22Rv1 (cell line): ENCODE results near the gene MTA1.

ENCODE experiments used
- ZFX ChIP-seq: fragments of 450-650 bp; IDR thresholded peaks from 2 replicates; pipeline ENCODE4 v1.6.1; 2017; ENCODE audit warnings: antibody characterized with exemption, borderline replicate concordance
- TF ChIP-seq, protein P1 (sequence below): fragments of 450-650 bp; IDR thresholded peaks from 2 replicates; pipeline ENCODE4 v1.5.1; 2017; ENCODE audit warnings: mild to moderate bottlenecking

- TF ChIP-seq, protein P1, sequence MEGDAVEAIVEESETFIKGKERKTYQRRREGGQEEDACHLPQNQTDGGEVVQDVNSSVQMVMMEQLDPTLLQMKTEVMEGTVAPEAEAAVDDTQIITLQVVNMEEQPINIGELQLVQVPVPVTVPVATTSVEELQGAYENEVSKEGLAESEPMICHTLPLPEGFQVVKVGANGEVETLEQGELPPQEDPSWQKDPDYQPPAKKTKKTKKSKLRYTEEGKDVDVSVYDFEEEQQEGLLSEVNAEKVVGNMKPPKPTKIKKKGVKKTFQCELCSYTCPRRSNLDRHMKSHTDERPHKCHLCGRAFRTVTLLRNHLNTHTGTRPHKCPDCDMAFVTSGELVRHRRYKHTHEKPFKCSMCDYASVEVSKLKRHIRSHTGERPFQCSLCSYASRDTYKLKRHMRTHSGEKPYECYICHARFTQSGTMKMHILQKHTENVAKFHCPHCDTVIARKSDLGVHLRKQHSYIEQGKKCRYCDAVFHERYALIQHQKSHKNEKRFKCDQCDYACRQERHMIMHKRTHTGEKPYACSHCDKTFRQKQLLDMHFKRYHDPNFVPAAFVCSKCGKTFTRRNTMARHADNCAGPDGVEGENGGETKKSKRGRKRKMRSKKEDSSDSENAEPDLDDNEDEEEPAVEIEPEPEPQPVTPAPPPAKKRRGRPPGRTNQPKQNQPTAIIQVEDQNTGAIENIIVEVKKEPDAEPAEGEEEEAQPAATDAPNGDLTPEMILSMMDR: no peak
- no peak for TF ChIP-seq ZFX
These were observed 56.6 kb downstream of the MTA1 start for GRCh38 chr14:105476097-105476830.
